GM21723 (cell line): ENCODE results near the gene DPM3.

Experiments used
- ATAC-seq: cut with Tn5 transposase; IDR thresholded peaks from one replicate; pipeline ENCODE4 v1.9.1; 2021; ENCODE audit warnings: mild to moderate bottlenecking, moderate library complexity; ENCODE audit not compliant: unreplicated experiment

DPM3 gene

GRCh38 chr1:155103325-155103724 lies 37.0 kb downstream of the DPM3 start:
- no peak for ATAC-seq

- ATAC-seq = no peak
Measured at GRCh38 chr1:155099331-155099730, 41.0 kb downstream of the DPM3 start.

GRCh38 chr1:155094622-155094948 lies 45.7 kb downstream of the DPM3 start:
- ATAC-seq = no peak

GRCh38 chr1:155093911-155094621 lies 46.3 kb downstream of the DPM3 start:
- no peak for ATAC-seq

GRCh38 chr1:155092641-155093040 lies 47.7 kb downstream of the DPM3 start:
- ATAC-seq = no peak

- ATAC-seq = no peak
Measured at GRCh38 chr1:155092131-155092530, 48.2 kb downstream of the DPM3 start.

- ATAC-seq = no peak
Measured at GRCh38 chr1:155091071-155092051, 49.0 kb downstream of the DPM3 start.
